ENCODE results near the gene CDCA5. TPM values are rescaled to one million over a fixed set of nuclear protein-coding genes. Genes with fewer than 3 reads are reported as not detected.

Gene CDCA5
- total RNA-seq, 2 donors from 2014 or later, result 2.3 to 17.8 TPM

GRCh38 chr11:65096926-65097325 lies 13.1 kb upstream of the CDCA5 start:
- no peak for DNase-seq (ENCODE audit: low spot score)
- TF ChIP-seq POLR2A (IDR thresholded peaks at IDR 0.05) (no peak), POLR2AphosphoS5 (IDR thresholded peaks at IDR 0.05) (no peak), CTCF (IDR thresholded peaks at IDR 0.05) (no peak)
- intact Hi-C loops (cut with DNase I), result no loop called here
- 26% methylated on average over 8 of the region's 8 CpGs for WGBS
- Histone ChIP-seq H3K36me3 (no peaks in the 10 kb centered on the region), H3K4me3 (peak overlapping the region; percentile 65 to 77), H3K9me3 (no peaks in the 10 kb centered on the region), H3K4me1 (replicated peaks) (peaks cover 10% of the 10 kb centered on the region), H3K27ac (peak overlapping the region; percentile 84 to 88), H3K27me3 (replicated peaks; ENCODE audit: insufficient read depth) (no peaks in the 10 kb centered on the region)

- Histone ChIP-seq H3K4me1 (replicated peaks) (peaks cover 8% of the 10 kb centered on the region), H3K27me3 (replicated peaks; ENCODE audit: insufficient read depth) (no peaks in the 10 kb centered on the region), H3K9me3 (no peaks in the 10 kb centered on the region), H3K27ac (peak within 1 kb of the TSS; percentile 84 to 88), H3K4me3 (peak within 1 kb of the TSS; percentile 65 to 77), H3K36me3 (no peaks in the 10 kb centered on the region)
- under 1% methylated on average over 23 of the region's 52 CpGs for WGBS
- peak; percentile 79 for DNase-seq (ENCODE audit: low spot score)
- intact Hi-C loops (cut with DNase I), result no loop called here
- peak; percentile 98 for TF ChIP-seq POLR2AphosphoS5 (IDR thresholded peaks at IDR 0.05)
- TF ChIP-seq POLR2A (IDR thresholded peaks at IDR 0.05), result peak; percentile 9
- TF ChIP-seq CTCF (IDR thresholded peaks at IDR 0.05), result peak in 3 of 4 experiments; percentile 11 to 50 (median 25)
Measured at GRCh38 chr11:65095974-65096806, 12.3 kb upstream of the CDCA5 start, which contains the start of gene VPS51. TSS of gene VPS51 (plus strand) at chr11:65096214. CDS start at chr11:65096251, 37 bp downstream.

- TF ChIP-seq CTCF (IDR thresholded peaks at IDR 0.05), result no peak
- TF ChIP-seq POLR2AphosphoS5 (IDR thresholded peaks at IDR 0.05), result no peak
- peak overlapping the region; percentile 84 to 88 for H3K27ac ChIP-seq
- DNase-seq (ENCODE audit: low spot score), result no peak
- no peaks in the 10 kb centered on the region for H3K27me3 ChIP-seq (replicated peaks; ENCODE audit: insufficient read depth)
- no peaks in the 10 kb centered on the region for H3K9me3 ChIP-seq
- intact Hi-C loops (cut with DNase I), result no loop called here
- WGBS, result 78% methylated on average over 22 of the region's 22 CpGs
- no peak overlapping the region for H3K4me3 ChIP-seq
- no peaks in the 10 kb centered on the region for H3K36me3 ChIP-seq
- peaks cover 5% of the 10 kb centered on the region for H3K4me1 ChIP-seq (replicated peaks)
Measured at GRCh38 chr11:65095427-65095826, 11.6 kb upstream of the CDCA5 start.

- no peaks in the 10 kb centered on the region for H3K27me3 ChIP-seq (replicated peaks; ENCODE audit: insufficient read depth)
- H3K36me3 ChIP-seq, result peaks cover 0 to 5% of the 10 kb centered on the region in 2 donors
- H3K27ac ChIP-seq, result no peak overlapping the region
- no peak for TF ChIP-seq POLR2A (IDR thresholded peaks at IDR 0.05)
- no peak for TF ChIP-seq CTCF (IDR thresholded peaks at IDR 0.05)
- TF ChIP-seq POLR2AphosphoS5 (IDR thresholded peaks at IDR 0.05), result no peak
- intact Hi-C loops (cut with DNase I), result no loop called here
- no peaks in the 10 kb centered on the region for H3K4me1 ChIP-seq (replicated peaks)
- WGBS, result 91% methylated on average over 4 of the region's 4 CpGs
- no peak for DNase-seq (ENCODE audit: low spot score)
- H3K9me3 ChIP-seq, result no peaks in the 10 kb centered on the region
- H3K4me3 ChIP-seq, result no peak overlapping the region
Measured at GRCh38 chr11:65090628-65091027, 6.8 kb upstream of the CDCA5 start.

GRCh38 chr11:65089621-65090020 lies 5.8 kb upstream of the CDCA5 start:
- Histone ChIP-seq H3K36me3 (peaks cover 0 to 5% of the 10 kb centered on the region in 2 donors), H3K4me3 (no peak overlapping the region), H3K27ac (no peak overlapping the region), H3K9me3 (no peaks in the 10 kb centered on the region), H3K27me3 (replicated peaks; ENCODE audit: insufficient read depth) (no peaks in the 10 kb centered on the region), H3K4me1 (replicated peaks) (peaks cover 5% of the 10 kb centered on the region)
- intact Hi-C loops (cut with DNase I), result no loop called here
- 88% methylated on average over 4 of the region's 4 CpGs for WGBS
- DNase-seq (ENCODE audit: low spot score), result no peak
- TF ChIP-seq POLR2A (IDR thresholded peaks at IDR 0.05) (no peak), CTCF (IDR thresholded peaks at IDR 0.05) (no peak), POLR2AphosphoS5 (IDR thresholded peaks at IDR 0.05) (no peak)
